ENCODE measurements around the gene PRPF40B.

The PRPF40B gene

DNA sequence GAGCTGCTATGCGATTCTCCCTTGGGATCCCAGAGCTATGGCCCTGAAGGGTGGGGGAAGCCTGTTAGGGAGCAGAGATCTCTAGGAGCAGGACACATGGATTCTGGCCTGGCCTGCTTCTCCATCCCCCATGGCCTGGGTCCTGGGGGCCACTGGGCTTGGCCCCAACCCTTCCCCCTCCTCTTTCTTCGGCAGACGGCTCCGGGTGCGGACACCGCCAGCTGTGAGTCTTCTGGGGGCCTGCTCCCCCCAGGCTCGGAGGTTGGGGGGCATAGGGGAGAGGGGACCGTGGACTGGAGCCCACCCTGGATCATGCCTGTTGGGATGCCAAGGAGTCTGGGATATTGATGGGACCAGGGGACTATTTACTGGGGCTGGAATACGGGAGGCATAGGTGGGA is 9.0 kb downstream of the PRPF40B start:
- Histone ChIP-seq H3K4me2 (ENCODE audit: low read length) (no peak overlapping the region), H3K9ac (ENCODE audit: low read length) (no peak overlapping the region), H3K4me1 (ENCODE audit: insufficient read depth, low read length, severe bottlenecking) (peaks cover 7% of the 10 kb centered on the region), H3K9me3 (ENCODE audit: low read length) (no peaks in the 10 kb centered on the region), H3F3A (ENCODE audit: insufficient read depth, low read length) (no peaks in the 10 kb centered on the region), H3K79me2 (ENCODE audit: insufficient read depth, low read length) (no peaks in the 10 kb centered on the region), H3K4me3 (ENCODE audit: low read depth, low read length, poor library complexity, severe bottlenecking) (no peak overlapping the region), H4K20me1 (ENCODE audit: insufficient read depth, low read length) (no peaks in the 10 kb centered on the region), H3K27me3 (ENCODE audit: insufficient read depth, low read length) (peaks cover 11% of the 10 kb centered on the region; the same call in 1 of the 2 replicates), H3K27ac (ENCODE audit: low read depth, low read length, poor library complexity, severe bottlenecking) (no peak overlapping the region), H2AFZ (ENCODE audit: low read length) (no peak overlapping the region), H3K36me3 (ENCODE audit: insufficient read depth, low read length) (no peaks in the 10 kb centered on the region), H3K9me2 (ENCODE audit: low read depth, low read length) (no peaks in the 10 kb centered on the region)
- TF ChIP-seq EZH2 (IDR thresholded peaks at IDR 0.05; ENCODE audit: borderline replicate concordance, low read length), result no peak
- TF ChIP-seq, protein P1, sequence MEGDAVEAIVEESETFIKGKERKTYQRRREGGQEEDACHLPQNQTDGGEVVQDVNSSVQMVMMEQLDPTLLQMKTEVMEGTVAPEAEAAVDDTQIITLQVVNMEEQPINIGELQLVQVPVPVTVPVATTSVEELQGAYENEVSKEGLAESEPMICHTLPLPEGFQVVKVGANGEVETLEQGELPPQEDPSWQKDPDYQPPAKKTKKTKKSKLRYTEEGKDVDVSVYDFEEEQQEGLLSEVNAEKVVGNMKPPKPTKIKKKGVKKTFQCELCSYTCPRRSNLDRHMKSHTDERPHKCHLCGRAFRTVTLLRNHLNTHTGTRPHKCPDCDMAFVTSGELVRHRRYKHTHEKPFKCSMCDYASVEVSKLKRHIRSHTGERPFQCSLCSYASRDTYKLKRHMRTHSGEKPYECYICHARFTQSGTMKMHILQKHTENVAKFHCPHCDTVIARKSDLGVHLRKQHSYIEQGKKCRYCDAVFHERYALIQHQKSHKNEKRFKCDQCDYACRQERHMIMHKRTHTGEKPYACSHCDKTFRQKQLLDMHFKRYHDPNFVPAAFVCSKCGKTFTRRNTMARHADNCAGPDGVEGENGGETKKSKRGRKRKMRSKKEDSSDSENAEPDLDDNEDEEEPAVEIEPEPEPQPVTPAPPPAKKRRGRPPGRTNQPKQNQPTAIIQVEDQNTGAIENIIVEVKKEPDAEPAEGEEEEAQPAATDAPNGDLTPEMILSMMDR (IDR thresholded peaks at IDR 0.05; ENCODE audit: low read length), result no peak

DNA sequence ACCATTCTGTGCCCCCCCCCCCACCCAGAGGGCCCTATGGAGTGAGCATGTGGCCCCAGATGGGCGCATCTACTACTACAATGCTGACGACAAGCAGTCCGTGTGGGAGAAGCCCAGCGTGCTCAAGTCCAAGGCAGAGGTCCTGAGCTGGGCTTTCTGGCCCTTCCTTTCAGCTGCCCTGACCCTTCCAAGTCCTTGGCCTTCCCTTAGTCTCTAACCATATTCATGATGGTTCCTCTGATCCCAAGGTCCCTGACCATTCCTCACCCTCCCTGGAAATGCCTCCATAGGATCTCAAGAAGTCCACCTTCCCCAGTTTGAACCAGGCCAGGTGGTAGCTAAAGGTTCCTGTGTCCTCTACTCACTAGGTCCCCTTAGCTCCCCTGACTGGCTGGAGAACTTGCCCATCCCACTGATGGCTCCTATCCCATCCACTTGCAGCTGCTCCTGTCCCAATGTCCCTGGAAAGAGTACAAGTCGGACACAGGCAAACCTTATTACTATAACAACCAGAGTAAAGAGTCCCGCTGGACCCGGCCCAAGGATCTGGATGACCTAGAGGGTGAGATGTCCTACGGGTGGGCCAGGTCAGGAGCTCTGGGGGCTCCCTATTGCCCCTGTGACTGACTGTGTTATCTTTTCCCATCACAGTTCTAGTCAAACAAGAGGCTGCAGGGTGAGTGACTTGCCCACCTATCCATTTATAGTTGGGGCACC is 9.8 kb downstream of the PRPF40B start:
- Histone ChIP-seq H3K9me3 (ENCODE audit: low read length) (no peaks in the 10 kb centered on the region), H3K27me3 (ENCODE audit: insufficient read depth, low read length) (peaks cover 11% of the 10 kb centered on the region; the same call in 1 of the 2 replicates), H3K4me1 (ENCODE audit: insufficient read depth, low read length, severe bottlenecking) (peaks cover 7% of the 10 kb centered on the region), H3K36me3 (ENCODE audit: insufficient read depth, low read length) (no peaks in the 10 kb centered on the region), H4K20me1 (ENCODE audit: insufficient read depth, low read length) (no peaks in the 10 kb centered on the region), H3K4me3 (ENCODE audit: low read depth, low read length, poor library complexity, severe bottlenecking) (no peak overlapping the region), H3F3A (ENCODE audit: insufficient read depth, low read length) (no peaks in the 10 kb centered on the region), H3K9ac (ENCODE audit: low read length) (no peak overlapping the region), H2AFZ (ENCODE audit: low read length) (no peak overlapping the region), H3K4me2 (ENCODE audit: low read length) (no peak overlapping the region), H3K27ac (ENCODE audit: low read depth, low read length, poor library complexity, severe bottlenecking) (no peak overlapping the region), H3K79me2 (ENCODE audit: insufficient read depth, low read length) (no peaks in the 10 kb centered on the region), H3K9me2 (ENCODE audit: low read depth, low read length) (no peaks in the 10 kb centered on the region)
- TF ChIP-seq, protein P1 (IDR thresholded peaks at IDR 0.05; ENCODE audit: low read length), result no peak
- no peak for TF ChIP-seq EZH2 (IDR thresholded peaks at IDR 0.05; ENCODE audit: borderline replicate concordance, low read length)

- Histone ChIP-seq H3K4me3 (ENCODE audit: low read depth, low read length, poor library complexity, severe bottlenecking) (no peak overlapping the region), H3K9ac (ENCODE audit: low read length) (no peak overlapping the region), H3K4me1 (ENCODE audit: insufficient read depth, low read length, severe bottlenecking) (peaks cover 7% of the 10 kb centered on the region), H3K4me2 (ENCODE audit: low read length) (no peak overlapping the region), H4K20me1 (ENCODE audit: insufficient read depth, low read length) (no peaks in the 10 kb centered on the region), H3K9me2 (ENCODE audit: low read depth, low read length) (no peaks in the 10 kb centered on the region), H2AFZ (ENCODE audit: low read length) (no peak overlapping the region), H3K79me2 (ENCODE audit: insufficient read depth, low read length) (no peaks in the 10 kb centered on the region), H3K27ac (ENCODE audit: low read depth, low read length, poor library complexity, severe bottlenecking) (no peak overlapping the region), H3K27me3 (ENCODE audit: insufficient read depth, low read length) (peaks cover 11% of the 10 kb centered on the region; the same call in 1 of the 2 replicates), H3K9me3 (ENCODE audit: low read length) (no peaks in the 10 kb centered on the region), H3F3A (ENCODE audit: insufficient read depth, low read length) (no peaks in the 10 kb centered on the region), H3K36me3 (ENCODE audit: insufficient read depth, low read length) (no peaks in the 10 kb centered on the region)
- TF ChIP-seq EZH2 (IDR thresholded peaks at IDR 0.05; ENCODE audit: borderline replicate concordance, low read length), result no peak
- TF ChIP-seq, protein P1 (IDR thresholded peaks at IDR 0.05; ENCODE audit: low read length), result no peak
Measured at GRCh38 chr12:49633703-49634345, 10.5 kb downstream of the PRPF40B start.
